ENCODE data around the gene ERBB4. TPM values are rescaled to one million over a fixed set of nuclear protein-coding genes. Genes with fewer than 3 reads are reported as not detected.

Gene ERBB4
- total RNA-seq, 1 experiment from 2014 or later, result 0.04 TPM

- Histone ChIP-seq H2AK5ac (ENCODE audit: insufficient read length, low read length) (no peak overlapping the region), H2BK120ac (ENCODE audit: low read depth, low read length, poor library complexity, severe bottlenecking) (no peak overlapping the region), H3K4me2 (ENCODE audit: insufficient read depth, insufficient read length, low read length) (no peak overlapping the region), H4K91ac (ENCODE audit: insufficient read length, low read depth, low read length) (no peak overlapping the region), H2BK5ac (ENCODE audit: insufficient read length, low read length) (no peak overlapping the region), H4K20me1 (ENCODE audit: control insufficient read depth, insufficient read depth, insufficient read length) (no peaks in the 10 kb centered on the region), H3K4ac (ENCODE audit: low read depth, low read length) (no peak overlapping the region), H3K23ac (ENCODE audit: insufficient read length, low read depth, low read length) (no peak overlapping the region), H2BK20ac (ENCODE audit: low read depth, low read length, poor library complexity, severe bottlenecking) (no peak overlapping the region), H3K27me3 (ENCODE audit: insufficient read depth, low read length) (no peaks in the 10 kb centered on the region), H3K4me1 (ENCODE audit: insufficient read depth, low read length) (no peaks in the 10 kb centered on the region), H2BK15ac (ENCODE audit: low read depth, low read length) (no peak overlapping the region), H2AFZ (ENCODE audit: low read length) (no peak overlapping the region), H2BK12ac (ENCODE audit: insufficient read length, low read depth, low read length) (no peak overlapping the region), H4K5ac (ENCODE audit: insufficient read length, low read depth, low read length) (no peak overlapping the region), H3K27ac (ENCODE audit: insufficient read length, low read depth, low read length) (no peak overlapping the region), H3K79me1 (ENCODE audit: insufficient read depth, low read depth, low read length, poor library complexity, severe bottlenecking) (no peaks in the 10 kb centered on the region), H3K9me3 (ENCODE audit: control insufficient read depth, low read depth, low read length) (no peaks in the 10 kb centered on the region), H3K23me2 (ENCODE audit: insufficient read length, low read depth, low read length, poor library complexity, severe bottlenecking) (no peaks in the 10 kb centered on the region), H3K9ac (ENCODE audit: extremely low read depth, insufficient read length, low read length) (no peak overlapping the region), H3K14ac (ENCODE audit: insufficient read depth, low read length) (no peak overlapping the region), H3K79me2 (ENCODE audit: insufficient read depth, low read length) (no peaks in the 10 kb centered on the region), H3K18ac (ENCODE audit: insufficient read length, low read depth, low read length) (no peak overlapping the region), H3K56ac (ENCODE audit: insufficient read length, low read depth, low read length) (no peak overlapping the region), H3T11ph (ENCODE audit: low read length) (no peak overlapping the region), H4K8ac (replicated peaks; ENCODE audit: insufficient read length, low read depth, low read length) (no peak overlapping the region)
- WGBS (ENCODE audit: extremely low coverage, insufficient read length, low lambda C conversion rate), result no CpG with 5 or more reads among the region's 6 CpGs
- H3K4me3 Mint-ChIP-seq, result no peak overlapping the region
- H3K4me1 Mint-ChIP-seq, result no peaks in the 10 kb centered on the region
- DNase-seq, result no peak
- H3K27ac Mint-ChIP-seq, result no peak overlapping the region
- H3K36me3 Mint-ChIP-seq (ENCODE audit: insufficient read depth in 1 of 3, low read depth in 3 of 3), result no peaks in the 10 kb centered on the region
- no peak for TF ChIP-seq CTCF (conservative IDR thresholded peaks at IDR 0.05)
- H3K27me3 Mint-ChIP-seq (ENCODE audit: low read depth), result no peaks in the 10 kb centered on the region
- no peaks in the 10 kb centered on the region for H3K9me3 Mint-ChIP-seq
Observed at GRCh38 chr2:211901226-211901846, 637.3 kb downstream of the ERBB4 start.

Data from H9 (cell line).